HG03097 (cell line): Measurements from ENCODE around the gene RHD.
"Not testable (repeated sequence)": the region's sequence is repeated elsewhere in the genome, so short reads cannot be mapped to it uniquely, and the experiment has no call there.

ENCODE experiments used
- ATAC-seq: cut with Tn5 transposase; IDR thresholded peaks from one replicate; pipeline ENCODE4 v1.9.1; 2021; ENCODE audit not compliant: unreplicated experiment, low FRiP score

RHD gene

DNA sequence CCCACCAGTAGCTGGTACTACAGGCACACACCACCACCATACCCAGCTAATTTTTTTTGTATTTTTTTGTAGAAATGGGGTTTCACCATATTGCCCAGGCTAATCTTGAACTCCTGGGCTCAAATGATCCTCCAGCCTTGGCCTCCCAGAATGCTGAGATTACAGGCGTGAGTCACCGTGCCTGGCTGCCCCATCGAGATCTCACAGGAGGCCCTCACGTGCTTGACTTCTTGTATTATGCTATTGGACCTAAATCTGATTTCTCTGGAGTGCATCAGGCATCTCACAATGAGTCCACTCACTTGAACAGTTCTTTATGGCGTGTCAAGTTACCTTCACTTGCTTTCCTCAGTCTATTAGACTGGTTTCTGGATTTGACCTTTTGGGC, 15.7 kb upstream of the RHD start:
- ATAC-seq: no peak

DNA sequence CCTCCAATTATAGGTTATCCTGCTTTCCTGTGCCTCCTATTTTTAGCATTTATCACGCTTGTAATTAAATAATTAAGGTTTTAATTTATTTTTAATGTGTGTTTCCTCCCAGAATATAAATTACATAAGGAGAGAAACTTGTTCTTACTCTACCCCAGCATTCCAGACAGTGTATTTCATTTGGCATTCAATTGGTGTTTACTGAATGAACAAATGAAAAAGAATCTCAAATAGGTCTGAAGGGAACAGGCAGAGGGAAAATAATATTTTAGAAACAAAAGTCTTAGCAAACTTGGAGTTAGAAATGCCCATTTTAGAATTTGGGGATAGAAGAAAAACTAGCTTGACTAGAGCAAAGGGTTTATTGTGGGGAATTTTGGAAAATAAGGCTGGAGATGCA, 15.1 kb upstream of the RHD start:
- no peak for ATAC-seq

DNA sequence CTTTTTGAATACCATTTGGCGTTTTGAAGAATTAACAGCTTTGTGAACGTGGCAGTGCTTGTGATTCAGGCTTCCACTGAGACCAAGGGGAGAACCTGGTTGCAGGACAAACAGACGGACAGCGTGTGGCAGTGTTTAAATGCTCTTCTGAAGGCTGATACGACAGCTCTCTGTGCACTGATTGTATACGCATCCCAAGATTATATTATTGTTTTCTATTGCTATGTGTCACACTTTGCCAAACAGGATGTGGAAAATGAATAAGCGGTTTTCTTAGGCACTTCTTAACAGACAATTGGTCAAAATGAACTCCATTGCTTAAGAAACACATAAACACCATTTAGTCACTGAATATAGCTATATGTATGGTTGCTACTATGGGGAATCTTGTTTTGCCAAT, 12.5 kb upstream of the RHD start:
- ATAC-seq: not testable (repeated sequence)

DNA sequence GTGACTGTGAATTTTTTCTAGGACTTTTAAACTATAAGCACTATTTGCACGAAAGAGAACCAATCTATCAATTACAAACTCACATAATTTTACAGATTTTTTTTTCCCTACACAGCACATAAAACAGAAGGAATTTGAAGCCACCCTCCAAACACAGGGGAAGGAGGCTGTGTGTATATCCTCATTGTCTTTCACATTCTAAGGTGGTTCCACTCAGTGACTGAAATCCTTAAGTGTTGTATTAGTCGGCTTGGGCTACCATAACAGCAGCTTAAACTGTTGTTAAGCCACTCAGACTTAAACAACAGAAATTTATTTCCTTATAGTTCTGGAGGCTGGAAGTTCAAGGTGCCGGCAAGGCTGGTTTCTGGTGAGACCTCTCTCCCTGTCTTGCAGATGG, 12.0 kb upstream of the RHD start:
- not testable (repeated sequence) for ATAC-seq

DNA sequence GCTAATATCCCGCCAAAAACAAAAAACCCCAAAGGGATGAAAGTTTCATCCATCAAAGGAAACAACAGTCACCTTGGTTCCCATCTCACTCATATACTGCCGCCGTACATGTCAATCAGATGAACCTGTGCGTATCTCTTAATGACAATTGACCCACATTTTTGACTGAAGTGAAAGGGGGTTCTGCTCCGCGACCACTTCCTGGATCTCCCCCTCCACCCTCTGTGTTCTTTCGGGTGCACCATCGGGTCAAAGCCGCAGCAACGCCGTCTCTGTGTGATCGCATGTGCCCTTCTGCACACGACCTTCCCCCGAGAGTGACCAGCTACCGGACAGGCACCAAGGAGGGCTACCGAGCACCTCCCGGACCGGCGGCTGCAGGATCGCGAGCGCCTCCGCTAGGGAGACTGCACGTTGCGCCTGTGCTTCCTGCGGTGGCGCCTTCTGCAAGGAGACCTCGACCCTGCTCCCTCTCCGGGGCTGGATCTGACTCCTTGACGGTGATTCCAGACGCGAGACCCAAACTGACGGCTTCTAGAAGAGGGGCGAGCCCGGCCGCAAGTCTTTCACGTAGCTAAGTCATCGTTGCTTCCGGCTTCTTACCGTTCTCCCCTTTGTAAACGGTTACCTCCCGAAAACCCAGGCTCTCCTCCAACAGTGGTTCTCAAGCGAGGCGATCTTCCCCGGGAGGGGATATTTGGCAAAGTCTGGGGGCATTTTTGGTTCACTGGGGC, 5.6 kb upstream of the RHD start:
- not testable (repeated sequence) for ATAC-seq

DNA sequence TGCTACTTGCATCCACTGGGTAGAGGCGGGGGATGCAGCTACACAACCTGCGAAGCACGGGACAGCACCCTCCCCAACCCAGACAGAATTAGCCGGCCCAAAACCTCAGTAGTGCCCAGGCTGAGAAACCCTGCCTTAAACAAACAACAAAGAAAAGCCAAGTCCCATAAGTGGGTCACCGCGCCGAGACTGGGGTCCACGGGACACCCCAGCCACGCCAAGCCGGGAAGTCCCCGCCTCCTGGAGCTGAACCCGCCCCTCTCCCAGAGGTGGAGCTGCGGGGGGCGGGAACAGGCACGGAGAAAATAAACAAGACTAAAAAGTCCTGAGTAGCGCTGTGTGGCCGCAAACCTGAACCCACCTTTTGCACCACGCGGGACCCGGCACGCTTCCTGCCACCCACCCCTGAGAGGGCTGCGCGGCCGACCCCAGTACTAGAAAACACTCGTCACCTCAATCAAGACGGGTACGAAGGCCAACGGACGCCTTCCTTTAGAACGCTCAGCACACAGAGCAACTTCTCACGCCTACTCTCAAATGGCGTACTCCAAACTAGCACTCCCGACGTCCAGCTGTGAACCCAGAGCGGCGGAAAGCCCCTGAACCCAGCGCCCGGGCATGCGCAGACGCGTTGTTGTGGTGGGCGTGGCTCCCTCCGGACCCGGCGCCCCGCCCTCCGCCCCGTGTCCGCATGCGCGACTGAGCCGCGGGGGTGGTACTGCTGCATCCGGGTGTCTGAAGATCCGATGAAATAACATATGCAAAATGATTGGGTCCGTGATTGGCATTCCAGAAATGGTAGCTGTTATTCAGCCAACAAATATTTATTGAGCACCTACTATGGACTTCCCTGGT, 4.8 kb upstream of the RHD start:
- peak; percentile 51 for ATAC-seq

DNA sequence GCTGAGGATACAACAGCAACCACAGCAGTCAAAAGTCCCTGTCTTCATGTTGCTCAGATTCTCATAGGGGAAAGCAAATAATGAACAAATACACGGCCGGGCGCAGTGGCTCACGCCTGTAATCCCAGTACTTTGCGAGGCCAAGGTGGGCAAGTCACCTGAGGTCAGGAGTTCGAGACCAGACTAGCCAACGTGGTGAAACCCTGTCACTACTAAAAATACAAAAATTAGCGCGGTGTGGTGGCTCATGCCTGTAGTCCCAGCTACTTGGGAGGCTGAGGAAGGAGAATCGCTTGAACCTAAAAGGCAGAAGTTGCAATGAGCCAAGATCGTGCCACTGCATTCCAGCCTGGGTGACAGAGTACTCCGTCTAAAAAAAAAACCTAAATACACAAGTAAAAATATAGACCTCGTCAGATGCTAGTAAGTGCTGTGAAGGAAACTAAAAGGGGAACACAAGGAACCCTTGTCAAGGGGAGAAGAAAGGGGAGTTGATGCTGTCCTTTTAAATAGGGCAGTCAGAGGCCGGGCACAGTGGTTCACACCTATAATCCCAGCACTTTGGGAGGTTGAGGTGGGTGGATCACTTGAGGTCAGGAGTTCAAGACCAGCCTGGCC, 4.1 kb upstream of the RHD start:
- ATAC-seq: not testable (repeated sequence)

DNA sequence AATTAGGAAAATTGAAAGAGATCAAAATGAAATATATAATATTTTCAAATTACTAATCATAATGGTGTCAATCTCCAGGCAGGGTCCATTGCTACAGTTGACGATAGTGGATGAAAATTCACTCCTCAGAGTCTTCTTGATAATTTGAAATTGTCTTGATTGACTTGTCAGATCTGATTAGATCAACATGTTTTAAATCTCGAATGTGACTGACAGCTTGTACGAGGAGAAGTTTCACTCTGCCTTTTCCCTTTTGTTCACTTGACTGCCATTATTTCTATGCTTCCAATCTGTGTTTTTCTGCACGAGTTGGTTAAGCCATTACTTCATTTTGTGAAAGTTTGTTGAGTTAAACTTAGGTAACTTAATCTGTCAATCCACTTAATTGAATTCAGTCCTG, 3.3 kb downstream of the RHD start:
- not testable (repeated sequence) for ATAC-seq

DNA sequence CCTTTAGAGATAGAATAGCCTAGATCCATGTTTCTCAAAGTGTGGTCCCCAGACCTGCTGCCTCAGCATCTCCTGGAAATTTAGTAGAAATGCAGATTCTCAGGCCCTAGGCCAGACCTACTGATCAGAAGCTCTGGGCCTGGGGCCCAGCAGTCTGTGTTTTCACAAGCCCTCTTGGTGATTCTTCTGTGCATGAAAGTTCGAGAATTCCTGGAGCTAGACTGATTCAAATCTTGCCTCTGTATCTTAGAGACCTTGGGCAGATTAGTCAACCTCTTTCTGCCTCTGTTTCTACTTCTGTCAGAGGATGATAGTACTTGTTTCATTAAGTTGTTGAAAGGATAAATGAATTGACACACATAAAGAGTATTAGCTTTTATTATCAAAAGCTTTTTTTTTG, 5.0 kb downstream of the RHD start:
- ATAC-seq: not testable (repeated sequence)

DNA sequence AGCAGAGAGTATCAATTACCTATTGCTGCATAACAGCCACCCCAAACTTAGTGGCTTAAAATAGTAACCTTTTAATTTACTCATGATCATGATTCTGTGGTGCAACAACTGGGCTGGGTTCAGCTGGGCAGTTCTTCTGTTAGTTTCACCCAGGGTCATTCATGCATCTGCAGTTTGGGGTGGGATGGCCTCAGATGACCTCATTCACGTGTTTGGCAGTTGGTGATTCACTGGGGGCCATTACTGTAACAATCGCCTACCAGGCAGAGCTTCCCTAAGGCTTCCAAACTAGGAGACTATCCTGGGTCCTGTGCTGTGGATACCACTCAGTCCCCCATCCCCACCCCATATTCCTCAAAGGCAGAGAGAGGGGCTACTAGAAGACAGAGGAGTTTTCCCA, 6.0 kb downstream of the RHD start:
- ATAC-seq: not testable (repeated sequence)

DNA sequence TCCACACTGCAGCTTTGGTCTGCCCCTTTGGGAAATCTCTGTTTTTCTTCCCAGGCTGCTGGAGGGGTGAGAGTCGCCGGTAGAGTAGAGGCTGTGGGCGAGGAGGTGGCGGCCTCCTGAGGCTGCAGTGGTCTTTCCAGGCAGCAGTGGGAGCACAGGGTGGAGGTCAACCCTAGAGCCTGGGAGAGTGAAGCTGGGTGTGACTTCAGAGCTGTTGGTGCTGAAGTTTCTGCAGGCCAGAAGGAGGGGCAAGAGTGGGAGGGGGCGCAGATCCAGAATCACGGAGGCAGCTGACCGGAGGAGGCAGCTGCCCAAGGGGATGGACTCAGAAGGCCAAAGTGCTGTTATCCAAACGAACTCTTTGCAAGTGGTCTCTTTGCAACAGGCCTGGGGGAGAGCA, 6.5 kb downstream of the RHD start:
- ATAC-seq: not testable (repeated sequence)

DNA sequence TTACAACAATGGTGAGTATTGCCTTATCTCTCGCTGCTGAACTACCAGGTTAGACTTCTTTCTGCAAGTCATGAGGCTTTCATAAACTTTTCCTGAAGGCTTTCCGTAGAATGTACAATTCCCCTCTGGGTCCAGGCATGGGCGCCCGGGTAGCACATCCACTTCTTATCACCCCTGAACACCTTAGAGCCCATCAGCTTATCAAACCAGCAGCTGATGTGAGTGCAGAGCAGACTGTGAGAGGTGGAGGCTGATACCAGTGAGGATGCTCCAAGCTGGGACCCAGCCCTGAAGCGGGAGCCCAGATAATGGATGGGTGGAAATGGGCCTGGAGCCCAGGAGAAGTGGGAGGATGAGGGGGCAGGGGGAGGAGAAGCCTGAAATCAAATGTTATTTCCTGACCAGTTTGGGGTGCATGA, 7.4 kb downstream of the RHD start:
- ATAC-seq: not testable (repeated sequence)

DNA sequence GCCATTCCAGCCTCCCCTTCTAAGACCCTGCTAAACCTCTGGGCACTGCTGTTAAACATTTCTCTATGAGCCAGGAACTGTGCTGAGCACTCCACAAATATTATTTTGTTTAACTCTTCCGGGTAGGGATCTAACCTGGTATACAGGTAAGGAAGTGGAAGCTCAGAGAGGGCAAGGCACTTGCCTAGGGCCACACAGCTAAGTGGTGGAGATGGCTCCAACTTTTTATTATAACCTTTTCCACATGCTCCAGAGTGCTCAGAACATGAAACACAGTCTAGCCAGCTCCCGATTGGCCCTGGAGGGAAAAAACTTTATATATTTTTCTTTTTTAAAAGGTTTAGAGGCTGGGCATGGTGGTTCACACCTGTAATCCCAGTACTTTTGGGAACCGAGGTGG, 13.6 kb downstream of the RHD start:
- ATAC-seq: not testable (repeated sequence)

DNA sequence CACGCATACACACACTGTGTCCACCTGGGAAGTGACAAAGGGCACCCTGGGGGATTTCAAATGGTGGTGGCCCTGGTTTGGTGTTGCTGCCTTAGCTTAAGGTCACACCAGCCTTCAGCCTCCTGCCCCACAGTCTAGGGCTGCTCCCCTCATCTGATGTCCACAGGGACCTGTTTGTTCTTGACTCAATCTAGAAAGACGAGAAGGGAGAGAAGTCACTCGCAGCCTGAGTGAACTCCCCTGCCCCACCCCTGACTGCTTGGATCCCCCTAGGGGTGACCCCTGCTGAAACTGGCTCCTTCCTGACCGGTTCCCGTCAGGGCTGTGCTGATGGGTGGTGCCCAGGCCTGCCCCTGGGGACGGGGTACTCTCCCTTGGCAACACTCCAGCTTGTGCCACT, 14.9 kb downstream of the RHD start:
- not testable (repeated sequence) for ATAC-seq

DNA sequence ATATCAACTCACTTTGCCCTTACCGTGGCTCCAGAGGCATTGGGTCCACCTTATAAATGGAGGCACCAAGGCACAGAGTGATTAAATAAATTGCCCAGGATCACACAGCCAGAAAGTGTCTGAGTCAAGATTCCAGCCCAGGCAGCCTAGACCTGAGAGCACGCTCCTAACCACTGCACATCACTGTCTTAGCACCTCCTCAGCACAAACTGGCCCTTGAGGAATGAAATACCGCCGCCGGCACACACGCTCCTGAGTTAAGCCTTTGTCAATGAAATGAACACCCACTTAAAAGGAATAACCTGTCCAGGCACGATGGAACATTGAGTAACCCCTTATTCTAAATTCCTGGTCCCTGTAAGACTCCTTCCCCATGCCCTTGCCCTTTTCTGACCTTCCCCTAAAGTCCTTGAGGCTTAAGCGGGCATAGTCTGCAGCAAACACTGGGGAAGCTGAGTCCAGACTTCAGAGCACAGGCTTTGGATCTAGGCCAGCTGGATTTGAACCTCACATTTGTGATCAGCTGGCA, 16.3 kb downstream of the RHD start:
- ATAC-seq: not testable (repeated sequence)

DNA sequence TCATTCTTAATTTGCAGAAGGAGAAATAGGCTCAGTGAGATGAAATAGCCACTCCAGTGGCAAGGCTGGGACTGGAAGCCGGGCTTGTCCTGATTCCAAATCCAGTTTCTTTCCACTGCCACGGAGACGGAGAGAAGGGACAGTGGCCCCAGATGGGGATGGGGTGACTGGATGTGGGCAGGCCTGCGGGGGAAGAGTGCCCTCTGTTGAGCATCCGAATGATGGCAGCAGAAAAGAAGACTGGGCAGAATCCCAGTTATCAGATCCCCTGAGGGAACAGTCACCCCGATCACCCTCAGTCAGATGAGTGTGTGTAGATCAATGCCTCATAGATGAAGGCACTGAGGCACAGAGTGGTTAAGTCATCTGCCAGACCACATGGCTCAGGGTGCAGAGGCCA, 17.7 kb downstream of the RHD start:
- not testable (repeated sequence) for ATAC-seq

DNA sequence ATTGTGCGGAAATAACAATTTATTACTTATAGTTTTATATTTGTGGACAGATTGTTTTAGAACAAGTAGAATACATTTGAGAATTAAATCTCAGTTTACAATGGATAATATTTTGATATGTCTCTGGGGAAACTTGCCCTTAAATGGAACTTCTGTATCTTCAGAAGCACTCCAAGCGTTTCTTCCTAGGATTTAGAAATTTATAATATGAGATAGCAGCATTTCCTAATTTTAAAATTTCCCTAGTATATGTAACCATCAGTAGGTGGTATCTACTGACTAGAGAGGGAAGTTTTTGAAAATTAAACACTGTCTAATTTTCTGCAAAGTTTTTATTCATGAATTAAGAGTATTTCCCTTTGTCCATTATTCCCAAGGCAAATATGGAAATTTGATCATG, 21.1 kb downstream of the RHD start:
- not testable (repeated sequence) for ATAC-seq

DNA sequence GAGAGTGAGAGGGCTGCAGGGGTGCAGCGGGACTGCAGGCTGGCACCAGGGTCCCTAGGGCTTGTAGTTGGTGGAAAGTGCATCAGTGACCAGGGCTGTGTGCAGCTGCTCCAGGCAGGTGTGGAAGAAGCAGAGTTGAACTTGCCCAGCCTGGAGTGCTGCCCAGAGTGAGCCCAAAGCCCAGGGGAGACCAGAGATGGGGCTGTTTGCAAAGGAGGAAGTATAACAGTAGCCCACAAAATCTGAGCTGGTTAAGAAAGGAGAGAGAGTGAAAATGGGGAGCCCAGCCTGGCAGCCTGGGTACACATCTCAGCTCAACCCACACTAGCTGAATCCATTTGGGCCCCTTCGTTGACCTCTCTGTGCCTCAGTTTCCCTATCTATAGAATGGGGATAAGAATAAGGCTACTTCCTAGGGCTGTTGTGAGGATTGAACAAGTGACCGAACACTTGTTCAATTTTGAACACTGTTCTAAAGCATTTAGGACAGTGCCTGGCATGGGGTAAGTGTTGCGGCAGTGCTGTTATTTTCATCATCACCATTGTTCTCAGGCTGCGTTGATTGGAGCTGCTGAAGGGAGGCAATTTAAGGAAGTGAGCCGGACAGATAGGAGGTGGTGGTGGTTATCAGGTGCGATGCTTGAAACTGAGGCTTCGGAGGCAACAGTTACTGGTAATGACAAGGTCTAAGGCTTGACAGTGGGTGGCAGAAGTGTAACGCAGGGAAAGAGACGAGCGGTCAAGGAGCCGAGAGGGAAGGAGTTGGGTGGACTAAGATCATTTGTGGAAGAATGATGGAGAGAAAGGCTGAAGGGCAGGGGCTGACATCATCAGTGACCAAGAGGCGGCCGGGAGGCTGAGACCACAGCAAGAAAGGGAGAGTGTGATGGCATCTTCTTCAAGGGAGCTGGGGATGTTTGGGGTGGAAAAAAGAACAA, 22.8 kb downstream of the RHD start:
- not testable (repeated sequence) for ATAC-seq

DNA sequence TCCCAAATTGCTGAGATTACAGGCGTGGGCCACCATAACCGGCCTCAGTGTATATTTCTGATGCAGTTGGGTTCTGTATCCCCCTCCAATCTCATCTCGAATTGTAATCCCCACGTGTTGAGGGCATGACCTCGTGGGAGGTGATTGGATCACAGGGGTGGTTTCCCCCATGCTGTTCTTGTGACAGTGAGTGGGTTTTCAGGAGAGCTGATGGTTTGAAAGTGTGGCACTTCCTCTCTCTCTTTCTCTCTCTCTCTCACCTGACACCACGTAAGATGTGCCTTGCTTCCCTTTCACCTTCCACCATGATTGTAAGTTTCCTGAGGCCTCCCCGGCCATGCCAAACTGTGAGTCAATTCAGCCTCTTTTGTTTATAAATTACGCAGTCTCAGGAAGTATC, 24.2 kb downstream of the RHD start:
- not testable (repeated sequence) for ATAC-seq

DNA sequence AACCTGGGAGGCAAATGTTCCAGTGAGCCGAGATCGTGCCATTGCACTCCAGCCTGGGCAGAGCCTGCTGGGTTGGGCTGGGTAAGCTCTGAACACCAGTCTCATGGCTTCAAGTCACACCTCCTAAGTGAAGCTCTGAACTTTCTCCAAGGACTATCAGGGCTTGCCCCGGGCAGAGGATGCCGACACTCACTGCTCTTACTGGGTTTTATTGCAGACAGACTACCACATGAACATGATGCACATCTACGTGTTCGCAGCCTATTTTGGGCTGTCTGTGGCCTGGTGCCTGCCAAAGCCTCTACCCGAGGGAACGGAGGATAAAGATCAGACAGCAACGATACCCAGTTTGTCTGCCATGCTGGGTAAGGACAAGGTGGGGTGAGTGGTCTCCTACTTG, 28.4 kb downstream of the RHD start:
- not testable (repeated sequence) for ATAC-seq
